GM19023 (cell line): ENCODE measurements around the gene MYL5.
A peak's percentile ranks its signal among the peaks of the same experiment; 100 is the strongest.
"Not testable (repeated sequence)": the region's sequence is repeated elsewhere in the genome, so short reads cannot be mapped to it uniquely, and the experiment has no call there.

Experiments
- ATAC-seq: cut with Tn5 transposase; IDR thresholded peaks from one replicate; pipeline ENCODE4 v1.9.1; 2021; ENCODE audit warnings: mild to moderate bottlenecking, moderate library complexity; ENCODE audit not compliant: unreplicated experiment

Gene MYL5

DNA sequence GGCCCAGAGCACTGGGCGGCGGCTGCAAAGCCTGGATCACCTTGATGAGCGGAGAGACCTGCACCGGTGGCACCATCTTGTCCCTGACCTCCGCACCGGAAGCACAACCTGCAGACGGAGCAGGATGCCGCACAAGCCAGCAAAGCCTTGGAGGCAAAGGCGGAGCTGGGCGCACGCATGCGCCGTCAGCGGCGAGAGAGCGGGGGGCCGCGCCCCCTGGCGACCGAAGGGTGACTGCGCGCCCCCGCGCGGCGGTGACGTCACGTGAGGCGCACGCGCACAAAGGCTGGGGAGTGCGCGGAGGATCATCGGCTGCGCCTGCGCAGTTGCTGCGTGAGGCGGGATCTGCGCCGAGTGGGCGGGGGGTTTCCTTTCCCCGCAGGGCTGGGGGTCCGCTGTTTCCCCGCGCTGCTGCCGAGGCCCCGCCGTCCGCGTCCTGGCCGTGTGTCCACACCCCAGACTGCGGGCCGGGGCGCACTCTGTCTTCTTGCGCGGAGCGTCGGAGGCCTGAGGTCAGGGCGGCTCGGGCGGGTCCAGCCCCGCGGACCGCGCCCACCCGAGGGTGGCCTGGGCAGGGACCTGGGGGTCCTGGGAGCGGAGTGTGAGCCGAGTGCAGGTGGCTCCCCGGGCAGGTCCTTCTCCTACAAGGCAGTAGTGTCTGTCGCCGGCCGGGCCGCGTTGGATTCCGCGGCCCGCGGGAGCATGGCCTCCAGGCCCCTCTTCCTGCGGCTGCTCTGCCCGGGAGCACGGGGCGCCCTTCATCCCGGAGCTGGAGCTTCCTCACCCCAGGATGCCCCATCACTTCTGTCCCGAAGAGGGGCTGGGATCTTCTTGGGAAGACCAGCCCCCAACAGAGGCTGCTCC is at the start of gene MYL5, which contains the start of gene ATP5ME:
Gene MYL5 (plus strand): TSS at position 371 of the 864 bp plus-strand sequence. CDS start 3,485 bp downstream, outside the sequence.
Gene ATP5ME (minus strand): TSS at position 105 of the 864 bp plus-strand sequence. CDS start 29 bp downstream, at position 76.
- peak; percentile 75 for ATAC-seq

DNA sequence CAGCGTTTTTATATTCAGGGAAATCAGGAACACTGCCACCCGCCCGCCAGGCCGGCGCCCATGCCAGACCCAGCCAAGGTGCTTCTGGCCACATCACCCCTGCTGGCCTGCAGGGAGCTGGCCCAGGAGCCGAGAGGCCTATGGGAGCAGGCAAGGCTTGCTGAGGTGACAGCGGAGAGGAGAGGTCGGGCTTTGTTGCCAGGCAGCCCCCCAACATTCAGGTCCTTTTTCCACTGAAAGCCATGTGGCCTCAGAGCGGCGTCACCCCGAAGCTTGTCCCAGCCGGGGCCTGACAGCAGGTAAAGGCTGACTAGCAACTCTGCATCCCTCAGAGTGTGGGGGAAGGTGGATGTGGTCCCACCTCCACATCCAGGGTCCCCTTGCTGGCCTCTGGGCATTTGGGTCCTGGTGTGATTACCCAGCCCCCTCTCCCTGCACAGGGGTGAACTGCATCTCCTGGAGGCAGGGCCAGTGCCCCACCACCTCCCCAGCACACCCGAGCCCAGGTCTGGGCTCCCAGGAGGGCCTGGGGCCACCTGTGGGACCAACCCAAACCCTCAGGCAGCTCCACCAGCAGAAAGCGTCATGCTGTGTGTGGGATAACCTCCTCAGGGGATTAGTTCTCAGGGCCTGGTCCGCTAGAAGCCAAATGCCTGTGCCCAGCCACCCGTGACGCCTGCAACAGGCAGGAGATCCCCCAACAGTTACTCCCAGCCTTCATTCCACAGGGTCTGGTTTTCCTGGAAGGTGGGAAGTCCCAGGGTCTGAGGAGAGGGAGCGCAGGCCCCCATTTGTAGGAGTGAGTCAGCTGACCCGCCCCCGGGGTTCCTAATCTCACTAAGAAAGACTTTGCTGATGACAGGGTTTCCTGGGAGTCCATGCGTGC is 49.4 kb upstream of the MYL5 start, which contains the start of gene PDE6B:
Gene PDE6B (plus strand): TSS at position 869 of the 886 bp plus-strand sequence. CDS start 54 bp downstream, outside the sequence.
- no peak for ATAC-seq

DNA sequence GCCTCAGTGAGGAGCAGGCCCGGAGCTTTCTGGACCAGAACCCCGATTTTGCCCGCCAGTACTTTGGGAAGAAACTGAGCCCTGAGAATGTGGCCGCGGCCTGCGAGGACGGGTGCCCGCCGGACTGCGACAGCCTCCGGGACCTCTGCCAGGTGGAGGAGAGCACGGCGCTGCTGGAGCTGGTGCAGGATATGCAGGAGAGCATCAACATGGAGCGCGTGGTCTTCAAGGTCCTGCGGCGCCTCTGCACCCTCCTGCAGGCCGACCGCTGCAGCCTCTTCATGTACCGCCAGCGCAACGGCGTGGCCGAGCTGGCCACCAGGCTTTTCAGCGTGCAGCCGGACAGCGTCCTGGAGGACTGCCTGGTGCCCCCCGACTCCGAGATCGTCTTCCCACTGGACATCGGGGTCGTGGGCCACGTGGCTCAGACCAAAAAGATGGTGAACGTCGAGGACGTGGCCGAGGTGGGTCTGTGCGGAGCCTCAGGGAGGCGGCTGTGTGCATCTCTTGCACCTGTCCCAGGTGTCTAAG is 48.6 kb upstream of the MYL5 start:
- no peak for ATAC-seq

DNA sequence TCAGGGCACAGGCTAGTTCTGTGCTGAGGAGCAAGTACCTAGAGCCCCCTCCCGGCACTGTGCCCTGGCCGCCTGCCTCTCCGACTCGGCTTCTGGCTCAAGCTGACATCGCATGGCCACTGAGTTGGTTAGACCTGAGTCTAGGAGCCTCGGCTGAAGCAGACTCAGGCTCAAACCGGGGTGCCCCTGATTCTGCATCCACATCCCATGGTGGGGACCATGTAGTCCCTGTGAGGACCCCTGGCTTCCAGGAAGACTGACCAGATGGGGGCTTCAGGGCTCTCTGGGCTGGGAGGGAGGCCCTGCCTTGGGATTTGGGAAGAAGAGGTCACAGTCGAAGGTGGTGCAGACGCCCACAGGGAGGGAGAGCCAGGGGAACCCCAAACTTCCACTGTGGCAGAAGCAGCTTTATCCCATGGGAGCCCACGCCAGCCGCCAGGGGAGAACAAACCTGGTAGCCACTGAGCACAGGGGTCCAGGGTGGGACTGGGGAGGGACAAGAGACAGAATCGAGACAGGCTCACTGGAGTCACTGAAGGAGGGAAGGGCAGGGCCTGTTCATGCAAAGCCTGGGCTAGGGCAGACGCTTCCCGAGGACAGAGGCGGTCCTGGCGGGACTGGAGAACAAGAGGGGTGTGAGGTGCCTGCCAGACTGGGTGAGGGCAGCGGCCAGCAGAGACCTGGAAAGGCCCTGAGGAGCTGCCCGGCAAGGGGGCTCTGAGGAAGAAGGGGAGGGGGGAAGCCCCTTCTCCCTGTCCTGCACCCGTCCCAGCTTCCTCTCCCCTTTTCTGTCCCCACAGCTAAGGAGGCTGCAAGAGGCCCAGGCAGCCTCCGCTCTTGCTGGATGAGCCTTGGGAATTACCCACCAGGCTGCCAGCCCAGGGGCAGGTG is 47.9 kb upstream of the MYL5 start:
- no peak for ATAC-seq

DNA sequence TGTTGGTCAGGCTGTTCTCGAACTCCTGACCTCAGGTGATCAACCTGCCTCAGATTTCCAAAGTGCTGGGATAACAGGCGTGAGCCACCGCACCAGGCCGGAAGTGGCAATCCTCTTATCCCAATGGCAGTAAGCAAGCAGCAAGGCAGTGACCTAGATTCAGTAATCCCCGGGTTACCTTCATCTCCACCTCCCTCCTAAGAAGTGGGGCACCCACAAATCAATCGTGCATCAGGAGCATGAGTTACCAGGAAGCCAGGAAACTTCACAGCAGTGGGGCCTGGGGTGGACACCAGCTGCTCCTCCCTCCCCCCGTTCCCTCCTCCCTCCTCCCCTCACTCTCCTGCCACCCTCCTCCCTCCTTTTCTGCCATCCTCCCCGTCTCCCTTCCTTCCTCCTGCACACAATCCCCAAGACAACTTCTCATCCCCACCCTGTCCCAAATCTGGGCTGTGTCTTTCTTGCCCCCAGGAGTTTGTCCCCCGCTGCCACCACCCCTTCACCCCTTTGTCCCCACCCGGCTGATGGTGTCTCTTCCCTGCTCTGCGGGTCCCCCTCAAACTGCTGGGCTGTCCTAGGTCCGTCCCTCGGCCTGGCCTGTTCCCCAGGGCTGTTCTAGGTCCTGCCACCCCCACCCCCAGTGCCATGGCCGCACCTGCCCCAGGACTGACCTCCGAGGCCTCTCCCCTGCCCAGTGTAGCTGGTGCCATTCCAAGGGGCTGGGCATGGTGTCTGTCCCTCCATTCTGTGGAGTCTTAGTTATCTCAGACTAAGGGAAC is 46.8 kb upstream of the MYL5 start:
- ATAC-seq: no peak

DNA sequence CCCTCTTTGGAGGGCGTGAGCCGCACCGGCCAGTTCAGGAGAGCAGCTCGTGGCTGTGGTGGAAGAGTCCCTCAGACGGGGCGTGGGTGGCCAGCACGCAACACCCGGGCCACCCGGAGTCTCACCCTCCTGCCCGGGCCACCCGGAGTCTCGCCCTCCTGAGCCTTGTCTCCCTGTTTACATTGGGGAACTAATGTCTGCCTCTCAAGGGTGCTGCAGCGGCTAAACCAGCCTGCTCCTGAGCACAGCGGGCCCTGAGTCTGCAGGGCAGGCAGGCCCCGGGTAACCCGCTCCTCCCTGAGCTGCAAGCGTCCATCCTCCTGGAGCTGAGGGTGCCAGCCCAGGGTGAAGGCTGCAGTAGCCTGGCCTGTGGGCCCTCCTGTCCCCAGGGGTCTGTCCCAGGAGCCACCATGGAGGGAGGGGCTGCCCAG is 46.0 kb upstream of the MYL5 start:
- no peak for ATAC-seq

DNA sequence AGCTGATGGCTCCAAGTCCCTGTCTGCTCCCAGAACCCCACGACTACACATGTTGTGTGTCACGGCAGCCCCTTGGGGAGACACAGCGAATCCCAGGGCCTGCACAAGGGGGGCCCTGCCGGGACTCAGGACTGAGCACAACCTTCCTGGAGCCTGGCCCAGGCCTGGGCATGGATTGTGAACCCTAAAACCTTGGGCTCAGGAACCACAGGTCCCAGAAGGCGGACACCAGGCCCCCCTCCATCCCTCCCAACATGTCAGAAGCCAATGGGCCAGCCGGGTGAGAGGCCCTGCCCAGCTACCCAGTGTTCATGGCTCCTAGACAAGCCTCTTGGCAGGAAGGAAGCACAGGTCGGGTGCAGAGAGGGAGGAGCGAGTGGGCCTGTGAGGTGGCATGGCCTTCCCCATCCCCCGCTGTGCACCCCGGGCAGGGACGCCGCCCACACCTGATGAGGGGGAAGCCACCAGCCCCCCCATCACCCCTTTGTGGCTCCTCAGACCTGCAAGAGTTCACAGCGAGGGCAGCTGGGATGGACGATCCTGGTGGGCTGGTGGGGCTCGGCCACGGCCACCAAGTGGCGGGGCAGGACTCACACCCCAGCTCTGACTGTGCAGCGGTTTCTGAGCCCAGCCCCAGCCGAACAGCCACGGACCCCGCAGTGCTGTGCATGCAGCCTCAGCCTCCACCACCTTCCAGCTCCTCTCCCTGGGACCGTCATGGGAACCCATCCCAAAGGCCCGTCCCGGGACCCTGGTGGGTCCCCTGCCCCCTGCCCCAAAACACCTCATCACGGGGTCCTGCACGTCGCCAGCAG is 45.3 kb upstream of the MYL5 start:
- no peak for ATAC-seq

- ATAC-seq: no peak
These were observed 44.8 kb upstream of the MYL5 start for GRCh38 chr4:629636-629914.

GRCh38 chr4:629915-630641 is 44.3 kb upstream of the MYL5 start:
- ATAC-seq: no peak

- ATAC-seq: no peak
These were observed 43.7 kb upstream of the MYL5 start for GRCh38 chr4:630656-631055.

GRCh38 chr4:632196-632790 is 42.0 kb upstream of the MYL5 start:
- ATAC-seq: no peak

DNA sequence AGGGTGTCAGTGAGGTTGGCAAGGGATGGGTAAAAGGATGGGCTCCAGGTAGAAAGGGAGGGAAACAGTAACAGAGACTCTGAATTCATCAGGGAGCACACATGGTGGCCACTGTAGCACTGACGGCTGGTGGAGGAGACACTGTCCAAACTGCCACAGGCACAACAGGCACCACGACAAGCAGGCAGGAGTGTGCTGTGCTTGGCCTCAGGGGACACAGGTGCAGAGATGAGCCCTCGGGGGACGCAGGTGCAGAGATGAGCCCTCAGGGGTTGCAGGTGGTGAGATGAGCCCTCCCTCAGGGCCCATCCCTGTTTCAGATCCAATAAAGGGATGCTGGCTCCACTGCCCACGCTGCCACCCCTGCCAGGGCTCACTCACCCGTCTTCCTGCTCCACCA is 41.4 kb upstream of the MYL5 start:
- ATAC-seq: no peak

DNA sequence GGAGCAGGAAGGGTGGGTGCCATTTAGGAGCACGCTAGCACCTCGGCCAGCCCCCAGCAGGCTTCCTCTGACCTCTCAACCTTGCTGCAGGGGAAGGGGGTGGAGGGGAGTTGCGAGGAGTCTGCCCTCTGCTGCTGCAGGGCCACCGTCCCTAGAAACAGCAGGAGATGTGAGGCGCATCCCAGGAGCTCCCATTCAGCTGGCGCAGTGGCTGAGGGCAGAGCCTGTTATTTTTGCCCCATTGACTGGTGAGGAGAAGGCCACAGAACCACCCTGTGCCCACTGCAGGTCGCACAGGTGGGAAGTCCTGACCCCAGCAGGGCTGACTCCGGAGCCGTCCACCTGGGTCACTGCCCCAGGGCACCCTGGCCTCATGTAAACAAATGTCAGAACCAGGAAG is 40.9 kb upstream of the MYL5 start:
- ATAC-seq: no peak

GRCh38 chr4:633976-634598 is 40.3 kb upstream of the MYL5 start:
- ATAC-seq: no peak

DNA sequence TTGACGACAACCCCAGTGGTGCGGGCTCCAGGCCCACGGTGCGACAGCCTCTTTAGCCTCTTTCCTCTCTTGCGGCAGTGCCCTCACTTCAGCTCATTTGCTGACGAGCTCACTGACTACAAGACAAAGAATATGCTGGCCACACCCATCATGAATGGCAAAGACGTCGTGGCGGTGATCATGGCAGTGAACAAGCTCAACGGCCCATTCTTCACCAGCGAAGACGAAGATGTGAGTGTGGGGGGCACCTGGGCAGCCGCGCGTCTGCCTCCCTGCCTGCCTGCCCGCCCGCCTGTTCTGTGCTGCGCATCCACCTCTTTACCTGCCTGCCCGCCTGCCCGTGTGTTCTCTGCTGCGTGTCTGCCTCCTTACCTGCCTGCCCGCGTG is 39.8 kb upstream of the MYL5 start:
- no peak for ATAC-seq

DNA sequence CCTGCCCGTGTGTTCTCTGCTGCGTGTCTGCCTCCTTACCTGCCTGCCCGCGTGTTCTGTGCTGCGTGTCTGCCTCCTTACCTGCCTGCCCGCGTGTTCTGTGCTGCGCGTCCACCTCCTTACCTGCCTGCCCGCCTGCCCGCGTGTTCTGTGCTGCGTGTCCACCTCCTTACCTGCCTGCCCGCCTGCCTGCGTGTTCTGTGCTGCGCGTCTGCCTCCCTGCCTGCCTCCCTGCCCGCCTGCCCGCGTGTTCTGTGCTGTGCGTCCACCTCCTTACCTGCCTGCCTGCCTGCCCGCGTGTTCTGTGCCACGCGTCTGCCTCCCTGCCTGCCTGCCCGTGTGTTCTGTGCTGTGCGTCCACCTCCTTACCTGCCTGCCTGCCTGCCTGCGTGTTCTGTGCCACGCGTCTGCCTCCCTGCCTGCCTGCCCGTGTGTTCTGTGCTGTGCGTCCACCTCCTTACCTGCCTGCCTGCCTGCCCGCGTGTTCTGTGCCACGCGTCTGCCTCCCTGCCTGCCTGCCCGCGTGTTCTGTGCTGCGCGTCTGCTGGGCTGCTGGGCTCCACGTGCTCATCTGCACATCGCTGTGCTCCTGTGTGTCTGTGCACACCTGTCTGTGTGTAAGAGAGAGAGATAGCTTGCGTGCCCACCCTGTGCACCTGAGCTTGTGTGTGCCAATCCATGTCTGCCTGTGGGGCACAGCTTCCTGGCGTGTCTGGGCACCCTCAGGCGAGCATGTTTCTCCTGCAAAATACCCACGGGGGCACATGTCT is 39.1 kb upstream of the MYL5 start:
- ATAC-seq: not testable (repeated sequence)
